GM11168 (cell line): ENCODE results near the gene STOM.

Experiments
- in situ Hi-C: fragments of 300-500 bp; cut with MboI; formaldehyde crosslinking; loops from one replicate; pipeline ENCODE4 v1.12.0; 2022; ENCODE audit warnings: low sequenced_read_pairs; ENCODE audit not compliant: unreplicated experiment

Gene STOM

DNA sequence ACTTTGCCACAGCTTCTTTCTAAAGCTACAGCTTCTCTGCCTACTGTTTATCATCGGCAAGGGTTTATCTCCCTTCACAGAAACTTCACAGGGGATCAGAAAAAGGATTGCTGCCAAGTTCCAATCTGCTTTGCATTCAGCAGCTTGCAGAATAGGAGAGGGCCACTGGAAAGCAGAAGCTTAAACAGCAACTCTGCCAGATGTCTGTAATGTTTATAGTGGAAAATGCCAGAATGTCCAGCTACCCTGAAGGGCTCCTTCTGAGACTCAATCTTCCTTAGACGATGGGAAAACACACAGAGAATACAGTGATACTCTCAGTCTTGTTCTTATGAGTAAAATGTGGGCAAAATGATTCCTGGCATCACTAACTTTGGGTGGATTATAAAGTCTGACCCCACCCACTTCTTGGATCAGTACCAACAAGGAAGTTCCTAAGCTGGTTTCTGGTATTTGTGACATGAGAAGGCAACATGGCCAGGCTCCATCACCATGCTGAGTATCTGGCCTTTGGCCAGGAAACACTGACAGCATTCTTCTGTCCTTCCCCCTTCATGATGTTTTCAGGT, 19.0 kb downstream of the STOM start:
- in situ Hi-C loops, result no loop called here

- in situ Hi-C loops, result no loop called here
These were observed 20.0 kb downstream of the STOM start for GRCh38 chr9:121350036-121350435.

DNA sequence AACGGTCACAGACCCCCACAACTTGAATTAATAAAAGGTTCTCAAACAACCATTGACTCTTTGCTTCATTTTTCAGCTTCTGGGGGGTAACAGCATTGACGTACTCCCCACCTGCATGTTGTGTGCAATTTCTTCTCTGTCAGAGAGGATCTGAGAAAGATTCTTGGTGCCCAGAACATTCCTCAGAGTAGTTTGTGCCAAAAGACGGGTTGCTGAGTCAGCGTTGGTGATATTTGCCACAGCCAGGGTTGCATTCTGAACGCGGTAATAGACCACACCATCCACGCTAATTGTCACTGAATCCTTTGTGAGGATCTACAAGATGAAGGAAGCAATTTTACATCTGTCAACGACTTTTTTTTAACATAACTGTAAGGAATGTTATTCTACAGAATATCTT, 21.0 kb downstream of the STOM start:
- in situ Hi-C loops, result no loop called here

GRCh38 chr9:121348221-121348620, 21.8 kb downstream of the STOM start:
- in situ Hi-C loops, result no loop called here

DNA sequence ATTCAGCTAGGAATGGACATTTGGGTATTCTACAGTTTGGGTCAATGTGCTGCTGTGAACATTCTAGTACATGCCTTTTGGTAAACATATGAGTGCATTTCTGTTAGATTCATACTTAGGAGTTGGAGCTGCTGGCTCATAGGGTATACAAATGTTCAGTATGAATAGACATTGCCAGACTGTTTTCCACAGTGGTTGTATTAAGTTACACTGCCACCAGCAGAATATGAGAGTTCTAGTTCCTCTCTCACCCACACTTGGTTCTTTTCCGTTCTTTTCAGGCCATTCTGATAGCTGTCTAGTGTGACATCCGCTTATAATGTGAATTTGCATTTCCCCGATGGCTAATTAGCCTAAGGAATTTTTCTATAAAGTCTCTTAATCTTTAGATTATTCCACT, 25.0 kb downstream of the STOM start:
- in situ Hi-C loops, result no loop called here

GRCh38 chr9:121344184-121344583, 25.9 kb downstream of the STOM start:
- in situ Hi-C loops, result no loop called here

DNA sequence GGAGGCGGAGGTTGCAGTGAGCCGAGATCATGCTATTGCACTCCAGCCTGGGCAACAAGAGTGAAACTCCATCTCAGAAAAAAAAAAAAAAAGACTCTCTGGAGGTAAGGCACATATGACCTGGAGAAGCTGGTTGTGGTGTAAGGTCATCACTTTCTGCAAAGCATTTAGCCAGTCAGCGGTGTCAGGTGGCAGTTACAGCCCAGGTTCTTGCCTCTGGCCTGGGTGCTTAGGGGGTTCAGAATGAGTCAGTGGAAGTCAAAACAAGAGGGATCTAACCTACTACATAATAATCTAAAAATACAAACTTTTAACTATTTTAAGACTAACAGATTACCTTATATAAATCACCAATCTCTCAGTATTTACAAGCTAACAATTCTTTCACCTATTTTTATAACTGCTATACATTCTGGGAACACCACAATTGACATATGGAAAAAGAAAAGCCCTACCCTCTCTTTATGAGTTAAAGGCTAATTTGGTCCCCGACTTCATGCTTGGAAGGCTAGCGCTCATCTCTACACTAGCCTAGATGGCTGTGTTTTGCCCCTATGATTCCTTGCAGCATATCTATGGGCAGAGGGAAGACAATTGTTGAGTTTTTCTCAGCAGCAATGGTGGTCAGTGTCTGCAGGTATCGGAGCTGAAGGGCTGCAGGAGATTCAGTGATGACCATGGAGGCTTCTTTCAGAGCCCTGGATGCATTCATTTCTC, 29.2 kb downstream of the STOM start:
- in situ Hi-C loops, result no loop called here

- in situ Hi-C loops, result loop anchor here (5.0 kb wide), 1 partner anchor 48 kb away; no protein-coding TSS in a partner anchor
These were observed 30.6 kb downstream of the STOM start for GRCh38 chr9:121339437-121339836.

DNA sequence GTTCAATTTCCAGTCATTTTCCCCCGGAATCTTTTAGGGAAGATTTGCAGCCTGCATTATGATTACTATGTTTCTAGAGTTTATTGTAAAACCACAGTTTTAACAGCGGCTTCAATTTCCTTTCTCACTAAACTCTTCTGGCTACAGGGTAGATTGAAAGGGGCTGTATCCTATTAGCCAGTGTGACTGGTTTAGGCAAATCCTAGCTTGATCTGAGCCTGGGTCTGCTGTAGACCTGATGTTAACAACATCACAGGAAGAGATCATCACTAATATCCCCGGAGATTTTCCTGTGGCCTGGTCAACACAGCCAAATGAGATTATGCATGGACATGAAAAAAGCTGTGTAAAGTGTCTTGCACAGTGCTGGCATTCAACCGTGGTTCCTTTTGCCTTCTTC, 33.4 kb downstream of the STOM start:
- in situ Hi-C loops, result loop anchor here (5.0 kb wide), 1 partner anchor 51 kb away; no protein-coding TSS in a partner anchor

- in situ Hi-C loops, result no loop called here
These were observed 35.9 kb downstream of the STOM start for GRCh38 chr9:121333950-121334773.

DNA sequence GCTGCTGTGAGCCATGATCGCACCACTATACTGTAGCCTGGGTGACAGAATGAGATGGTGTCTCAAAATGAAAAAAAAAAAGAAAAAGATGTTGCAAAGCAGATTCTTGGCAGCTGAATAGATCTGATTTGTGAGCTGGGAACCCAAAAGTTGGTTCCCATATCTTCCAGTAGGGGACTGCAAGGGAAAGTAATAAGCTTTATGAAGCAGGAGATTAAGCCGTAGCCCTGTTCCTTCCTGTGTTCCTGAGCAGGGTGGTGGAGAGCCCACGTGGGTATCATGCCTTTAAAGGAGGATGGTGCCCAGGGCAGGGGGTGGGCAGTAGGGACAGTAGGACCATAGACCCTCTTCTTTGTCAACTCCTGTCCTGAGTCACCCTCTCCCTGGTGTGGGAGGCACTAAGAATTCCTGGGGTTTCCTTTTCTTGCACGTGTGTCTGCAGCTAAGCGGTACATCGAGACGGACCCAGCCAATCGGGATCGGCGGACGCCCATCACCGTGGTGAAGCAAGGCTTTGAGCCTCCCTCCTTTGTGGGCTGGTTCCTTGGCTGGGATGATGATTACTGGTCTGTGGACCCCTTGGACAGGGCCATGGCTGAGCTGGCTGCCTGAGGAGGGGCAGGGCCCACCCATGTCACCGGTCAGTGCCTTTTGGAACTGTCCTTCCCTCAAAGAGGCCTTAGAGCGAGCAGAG, 37.9 kb downstream of the STOM start:
- in situ Hi-C loops, result no loop called here

DNA sequence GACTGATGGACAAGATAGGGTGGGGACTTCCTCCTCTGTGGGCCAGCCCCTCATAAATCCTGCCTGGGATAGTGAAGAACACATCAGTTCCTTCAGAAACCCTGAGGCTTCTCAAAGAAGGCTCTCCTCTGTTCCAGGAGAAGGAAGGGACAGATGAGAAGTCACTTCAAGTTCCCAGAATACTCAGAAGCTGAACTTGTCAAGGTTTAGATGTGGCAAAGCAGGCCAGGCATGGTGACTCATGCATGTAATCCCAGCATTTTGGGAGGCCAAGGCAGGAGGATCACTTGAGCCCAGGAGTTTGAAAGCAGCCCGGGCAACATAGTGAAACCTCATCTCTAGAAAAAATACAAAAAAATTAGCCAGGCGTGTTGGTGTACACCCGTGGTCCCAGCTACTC, 38.5 kb downstream of the STOM start:
- in situ Hi-C loops, result no loop called here

DNA sequence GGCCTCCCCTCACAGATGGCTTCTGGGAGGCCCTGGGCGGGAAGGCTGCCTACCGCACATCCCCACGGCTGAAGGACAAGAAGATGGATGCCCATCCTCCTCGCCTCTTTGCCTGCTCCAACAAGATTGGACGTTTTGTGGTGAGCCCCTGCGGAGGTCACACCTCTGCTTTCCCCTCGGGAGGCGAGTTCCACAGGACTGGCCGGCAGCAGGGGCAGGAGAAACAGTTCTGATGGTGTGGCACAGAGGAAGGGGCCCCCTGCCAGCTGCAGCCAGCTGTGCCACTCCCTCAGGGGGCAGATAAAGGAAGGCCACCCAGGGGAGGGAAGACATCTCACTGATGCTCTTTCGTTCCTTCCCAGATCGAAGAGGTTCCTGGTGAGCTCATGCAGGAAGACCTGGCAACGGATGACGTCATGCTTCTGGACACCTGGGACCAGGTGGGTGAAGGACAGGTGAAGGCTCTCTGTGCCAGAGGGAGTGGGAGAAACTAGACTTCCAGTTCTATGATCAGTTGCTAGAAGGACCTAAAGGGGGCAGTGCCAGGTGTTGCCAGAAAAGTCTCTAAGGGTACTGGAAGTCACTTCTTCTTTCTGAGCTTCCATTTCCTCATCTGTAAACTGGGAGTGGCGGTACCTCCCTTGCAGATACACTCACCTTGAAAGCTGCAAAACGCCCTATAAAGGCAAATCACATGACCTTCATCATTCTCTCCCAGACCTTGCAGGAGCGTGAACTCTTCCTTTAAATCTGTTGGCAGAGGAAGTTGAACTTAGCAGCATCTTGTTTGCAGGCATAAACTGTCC, 41.0 kb downstream of the STOM start:
- in situ Hi-C loops, result no loop called here

DNA sequence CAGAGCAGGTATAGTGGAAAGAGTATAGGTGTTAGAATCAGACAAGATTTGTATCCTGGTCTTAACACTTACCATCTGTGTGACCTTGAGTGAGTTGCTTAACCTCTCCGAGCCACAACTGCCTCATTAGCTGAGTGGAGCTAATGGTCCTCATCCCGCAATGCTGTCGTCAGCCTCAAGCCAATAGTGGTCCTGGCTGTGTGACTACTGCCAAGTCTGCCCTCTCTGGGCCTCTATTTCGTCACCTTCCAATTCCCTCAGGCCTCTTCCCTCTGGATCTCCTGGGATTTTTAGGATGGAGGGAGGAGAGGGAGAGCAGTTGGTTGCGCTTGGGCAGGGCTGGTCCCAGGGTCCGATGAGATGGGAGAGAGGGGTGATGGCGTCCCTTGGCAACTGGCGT, 41.6 kb downstream of the STOM start:
- in situ Hi-C loops, result no loop called here

DNA sequence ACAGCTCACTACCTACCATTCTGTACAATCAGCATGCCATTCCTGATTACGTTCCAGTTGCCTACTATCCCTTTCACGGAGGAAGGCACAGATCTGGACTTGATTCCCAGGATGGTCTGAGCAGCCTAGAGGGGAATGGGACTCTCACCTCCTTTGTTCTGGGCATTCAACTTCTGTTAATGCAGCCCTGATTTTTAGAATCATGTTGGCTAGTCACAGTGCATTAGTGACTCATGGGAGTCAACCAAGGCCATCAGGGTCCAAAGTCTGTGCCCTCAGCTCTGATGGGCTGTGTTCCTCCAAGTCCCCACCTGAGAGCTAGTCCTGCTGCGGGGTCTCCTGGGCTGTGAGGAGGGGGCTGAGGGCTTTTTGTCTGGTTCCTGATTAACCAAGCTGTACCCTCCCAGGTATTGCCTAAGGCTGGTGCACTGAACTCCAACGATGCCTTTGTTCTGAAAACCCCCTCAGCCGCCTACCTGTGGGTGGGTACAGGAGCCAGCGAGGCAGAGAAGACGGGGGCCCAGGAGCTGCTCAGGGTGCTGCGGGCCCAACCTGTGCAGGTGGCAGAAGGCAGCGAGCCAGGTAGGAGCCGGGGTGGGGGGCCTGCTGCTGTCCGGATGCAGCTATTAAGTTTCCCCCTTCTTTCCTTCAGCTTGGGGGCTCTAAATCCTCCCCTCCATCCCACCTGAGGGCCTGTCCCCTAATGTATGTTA, 43.0 kb downstream of the STOM start:
- in situ Hi-C loops, result no loop called here

- in situ Hi-C loops, result no loop called here
These were observed 43.8 kb downstream of the STOM start for GRCh38 chr9:121326130-121326838.

GRCh38 chr9:121325387-121325786, 44.7 kb downstream of the STOM start:
- in situ Hi-C loops, result no loop called here

DNA sequence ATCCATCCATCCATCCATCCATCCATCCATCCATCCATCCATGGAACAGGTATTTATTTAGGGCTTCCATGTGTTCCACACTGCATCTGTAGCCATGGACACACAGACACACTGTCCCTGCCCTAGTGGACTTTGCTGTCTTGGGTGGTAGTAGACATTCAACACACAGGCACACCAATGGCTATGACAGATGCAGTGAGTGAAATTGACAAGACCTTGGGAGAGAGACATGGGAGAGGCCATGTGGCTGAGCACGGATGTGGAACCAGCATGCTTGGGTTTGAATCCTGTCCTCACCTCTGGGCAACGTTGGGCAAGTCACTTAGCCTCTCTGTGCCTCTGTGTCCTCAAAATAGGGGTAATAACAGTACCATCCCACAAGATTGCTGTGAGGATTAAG, 45.3 kb downstream of the STOM start:
- in situ Hi-C loops, result no loop called here

DNA sequence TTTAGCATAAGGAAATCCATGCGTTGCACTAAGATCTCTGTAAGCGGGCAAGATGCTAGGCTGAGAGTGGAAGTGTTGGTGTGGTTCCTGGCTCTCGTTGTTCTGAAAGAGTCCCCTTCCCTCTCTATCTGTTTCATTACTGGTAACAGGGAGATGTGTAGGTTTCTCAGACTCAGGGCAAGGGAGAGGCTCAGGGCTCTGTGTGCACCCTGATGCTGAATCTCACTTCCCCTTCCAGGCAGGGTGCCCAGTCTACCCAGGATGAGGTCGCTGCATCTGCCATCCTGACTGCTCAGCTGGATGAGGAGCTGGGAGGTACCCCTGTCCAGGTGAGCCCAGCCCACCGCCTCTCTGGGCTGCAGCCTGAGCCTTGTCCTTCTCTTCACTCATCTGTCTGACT, 45.7 kb downstream of the STOM start:
- in situ Hi-C loops, result no loop called here
